ENCODE results near the gene ALKBH8.

DNA sequence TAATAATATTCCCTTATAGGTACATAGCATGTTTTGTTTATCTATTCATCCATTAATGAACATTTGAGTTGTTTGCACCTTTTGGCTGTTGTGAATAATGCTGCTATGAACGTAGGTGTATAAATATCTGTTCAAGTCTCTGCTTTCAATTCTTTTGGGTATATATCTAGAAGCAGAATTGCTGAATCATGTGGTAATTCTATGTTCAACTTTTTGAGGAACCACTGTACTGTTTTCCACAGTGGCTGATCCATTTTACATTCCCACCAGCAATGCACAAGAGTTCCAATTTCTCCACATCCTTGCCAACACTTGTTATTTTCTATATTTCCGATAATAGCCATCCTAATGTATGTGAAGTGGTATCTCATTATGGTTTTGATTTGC, 56.7 kb downstream of the ALKBH8 start:
- no peak for TF ChIP-seq POLR2A (IDR thresholded peaks at IDR 0.05)
- TF ChIP-seq, protein P1, sequence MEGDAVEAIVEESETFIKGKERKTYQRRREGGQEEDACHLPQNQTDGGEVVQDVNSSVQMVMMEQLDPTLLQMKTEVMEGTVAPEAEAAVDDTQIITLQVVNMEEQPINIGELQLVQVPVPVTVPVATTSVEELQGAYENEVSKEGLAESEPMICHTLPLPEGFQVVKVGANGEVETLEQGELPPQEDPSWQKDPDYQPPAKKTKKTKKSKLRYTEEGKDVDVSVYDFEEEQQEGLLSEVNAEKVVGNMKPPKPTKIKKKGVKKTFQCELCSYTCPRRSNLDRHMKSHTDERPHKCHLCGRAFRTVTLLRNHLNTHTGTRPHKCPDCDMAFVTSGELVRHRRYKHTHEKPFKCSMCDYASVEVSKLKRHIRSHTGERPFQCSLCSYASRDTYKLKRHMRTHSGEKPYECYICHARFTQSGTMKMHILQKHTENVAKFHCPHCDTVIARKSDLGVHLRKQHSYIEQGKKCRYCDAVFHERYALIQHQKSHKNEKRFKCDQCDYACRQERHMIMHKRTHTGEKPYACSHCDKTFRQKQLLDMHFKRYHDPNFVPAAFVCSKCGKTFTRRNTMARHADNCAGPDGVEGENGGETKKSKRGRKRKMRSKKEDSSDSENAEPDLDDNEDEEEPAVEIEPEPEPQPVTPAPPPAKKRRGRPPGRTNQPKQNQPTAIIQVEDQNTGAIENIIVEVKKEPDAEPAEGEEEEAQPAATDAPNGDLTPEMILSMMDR (IDR thresholded peaks at IDR 0.05), result no peak
